Heart left ventricle (tissue), 16 donors: ENCODE data around the gene TMEM107. TPM values are rescaled to one million over a fixed set of nuclear protein-coding genes. Genes with fewer than 3 reads are reported as not detected.
A peak's percentile ranks its signal among the peaks of the same experiment; 100 is the strongest.

Experiments
- ATAC-seq, 4 donors: fragments of 200-7000 bp; cut with Tn5 transposase; one replicate each; pipeline ENCODE4 v1.9.1; 2020 to 2022; ENCODE audit warnings: moderate library complexity in 4 of 4, mild to moderate bottlenecking in 3 of 4, moderate number of reproducible peaks in 1 of 4
- DNase-seq, 5 donors: peaks; one replicate each; pipeline ENCODE4 v3.0.0-alpha.2; 2020
- H3K27ac ChIP-seq, 12 donors: fragments of 200-600 bp; sonication (generic) in 4 of 12; one replicate each; pipeline versions ENCODE4 v1.5.0 to v1.8.0; 2016 to 2022; ENCODE audit warnings: mild to moderate bottlenecking in 2 of 12
- H3K27me3 ChIP-seq, 9 donors: fragments of 200-600 bp; sonication (generic) in 2 of 9; one replicate each; pipeline versions ENCODE4 v1.5.1 to v1.8.0; 2016 to 2022; ENCODE audit warnings: mild to moderate bottlenecking in 3 of 9
- H3K36me3 ChIP-seq, 9 donors: fragments of 200-600 bp; sonication (generic) in 2 of 9; one replicate each; pipeline versions ENCODE4 v1.5.0 to v1.8.0; 2018 to 2022; ENCODE audit warnings: mild to moderate bottlenecking in 2 of 9
- H3K4me1 ChIP-seq, 12 donors: fragments of 200-600 bp; sonication (generic) in 4 of 12; one replicate each; pipeline versions ENCODE4 v1.5.0 to v1.8.0; 2016 to 2022; ENCODE audit warnings: mild to moderate bottlenecking in 3 of 12
- H3K4me3 ChIP-seq, 12 donors: fragments of 200-600 bp; sonication (generic) in 4 of 12; one replicate each; pipeline versions ENCODE4 v1.5.0 to v1.8.0; 2017 to 2022; ENCODE audit warnings: mild to moderate bottlenecking in 9 of 12, moderate library complexity in 4 of 12
- H3K9me3 ChIP-seq, 12 donors: fragments of 200-600 bp; sonication (generic) in 4 of 12; one replicate each; pipeline versions ENCODE4 v1.5.0 to v1.8.0; 2016 to 2022; ENCODE audit warnings: mild to moderate bottlenecking in 1 of 12
- CTCF ChIP-seq, 12 donors: fragments of 200-600 bp; sonication (generic) in 4 of 12; IDR thresholded peaks; one replicate each; pipeline versions ENCODE4 v1.5.0 to v1.8.0; 2018 to 2022; ENCODE audit warnings: antibody characterized with exemption in 12 of 12, mild to moderate bottlenecking in 5 of 12
- POLR2A ChIP-seq, 2 donors: fragments of 450-650 bp; IDR thresholded peaks; one replicate each; pipeline ENCODE4 v1.6.1; 2017; ENCODE audit warnings: antibody characterized with exemption in 2 of 2, mild to moderate bottlenecking in 2 of 2, moderate library complexity in 2 of 2
- WGBS, 4 donors: extraction: QIAGEN DNeasy Blood & Tissue Kit in 2 of 4; methylation state at CpG; one replicate each; pipeline versions ENCODE4 v1.1.5 to v1.1.7; 2013 to 2018; 5-methylcytosine and 5-hydroxymethylcytosine counted together
- intact Hi-C, 10 donors: fragments of 100-400 bp; cut with DNase I; formaldehyde crosslinking; loops; one replicate each; pipeline versions ENCODE4 v1.11.1 to v1.14.2; 2022
- polyA plus RNA-seq, 2 donors: library from polyadenylated mRNA; stranded (reverse); fragments of 200-250 nt; gene quantifications; one replicate each; pipeline ENCODE4 v1.2.3, GENCODE V29; 2013
- total RNA-seq, 9 donors: library from RNA; depleted of rRNA in 2 of 9; stranded (reverse); fragments of >200 nt in 2 of 9; fragmentation: NEBNext Ultra II Directional in 3 of 9; extraction: Animal tissue kit (Norgen Biotek cat#: 25700) in 3 of 9; gene quantifications; one replicate each; pipeline versions ENCODE4 v1.1.0 to v1.2.4, GENCODE V29; 2016 to 2023
- donor health status: ischemic (EF 13 %, LVEDD 7.1; RV severe dilation, severe dysfunction).
- donor health status: healthy with polysubstance abuse.
- donor health status: DM: no; HTN: yes; CAD: no.
- donor health status: DM: no; HTN: no; CAD: no.
- donor health status: ischemic (EF 25% LVEDD 6.9; RV normal size, moderate dysfunction).
- donor health status: ischemic (EF 25% LVEDD 5.7; RV mildly dilated, moderate dysfunction).
- donor health status: healthy.
- donor health status: DM: yes; HTN: yes; CAD: no.
- donor health status: ischemic (EF 35%, LVEDD 5.7; RV mildly dilated, moderate dysfunction).
- donor health status: nonischemic (EF 11% LVEDD 7.7; RV severe dilation, severe dysfunction).
- donor health status: DM: yes; HTN: yes; CAD: no.
- donor health status: PGD.
- donor health status: ischemic (EF 29% LVEDD 5.4; RV normal size, mild dysfunction).
- donor health status: nonischemic (EF 23%, LVEDD 6.1; RV moderate dilation, normal function).

The TMEM107 gene
- total and polyA plus RNA-seq, 11 donors = 3.8 to 16.4 (median 8.4) TPM

GRCh38 chr17:8166731-8167130 is 9.4 kb downstream of the TMEM107 start:
- Histone ChIP-seq H3K4me3 (no peak overlapping the region), H3K27ac (no peak overlapping the region), H3K4me1 (peaks cover 10 to 26% (median 23%) of the 10 kb centered on the region in 12 donors), H3K9me3 (no peaks in the 10 kb centered on the region), H3K27me3 (no peaks in the 10 kb centered on the region), H3K36me3 (peaks cover 0 to under 1% (median 0%) of the 10 kb centered on the region in 9 donors)
- intact Hi-C loops = no loop called here
- no peak for TF ChIP-seq POLR2A (IDR thresholded peaks at IDR 0.05)
- no peak for ATAC-seq
- WGBS, 4 donors = 93 to 100% (median 96%) methylated on average over 6 of the region's 6 CpGs
- DNase-seq = peak in 2 of 5 donors; percentile 9 to 28

GRCh38 chr17:8164815-8165131 is 11.4 kb downstream of the TMEM107 start:
- TF ChIP-seq POLR2A (IDR thresholded peaks at IDR 0.05) (no peak), CTCF (IDR thresholded peaks at IDR 0.05) (no peak)
- Histone ChIP-seq H3K9me3 (no peaks in the 10 kb centered on the region), H3K4me1 (peaks cover 19 to 44% (median 36%) of the 10 kb centered on the region in 12 donors), H3K27me3 (no peaks in the 10 kb centered on the region), H3K4me3 (peak overlapping the region in 3 of 12 donors; percentile 20 to 98 (median 30)), H3K27ac (peak overlapping the region; percentile 95 to 100 (median 100)), H3K36me3 (peaks cover 0 to 20% (median 15%) of the 10 kb centered on the region in 9 donors)
- WGBS, 4 donors = 52 to 64% (median 58%) methylated on average over 6 of the region's 6 CpGs
- intact Hi-C loops = loop anchor here in 3 of 10 donors (5.0 kb wide), 1 partner anchor 42 kb away; the partner anchor contains the start of gene HES7 (in 3 of the 3)
- DNase-seq (peak in 2 of 5 donors; percentile 31 to 38), ATAC-seq (no peak)

- Histone ChIP-seq H3K27me3 (no peaks in the 10 kb centered on the region), H3K9me3 (no peaks in the 10 kb centered on the region), H3K4me3 (peak overlapping the region in 7 of 12 donors; percentile 16 to 99 (median 30)), H3K27ac (peak overlapping the region; percentile 95 to 100 (median 100)), H3K36me3 (peaks cover 0 to 26% (median 20%) of the 10 kb centered on the region in 9 donors), H3K4me1 (peaks cover 19 to 47% (median 37%) of the 10 kb centered on the region in 12 donors)
- DNase-seq = peak; percentile 87 to 94 (median 90)
- ATAC-seq = peak; percentile 80 to 91 (median 82)
- intact Hi-C loops = loop anchor here in 3 of 10 donors (5.0 kb wide), 1 partner anchor 42 kb away; the partner anchor contains the start of gene HES7 (in 3 of the 3)
- 14 to 23% (median 20%) methylated on average over 9 to 13 of the region's 13 CpGs for WGBS, 4 donors
- TF ChIP-seq POLR2A (IDR thresholded peaks at IDR 0.05) (peak in 1 of 2 donors; percentile 52), CTCF (IDR thresholded peaks at IDR 0.05) (no peak)
These were observed 12.0 kb downstream of the TMEM107 start for GRCh38 chr17:8163978-8164814.

GRCh38 chr17:8162997-8163977 is 12.9 kb downstream of the TMEM107 start:
- peak in 3 of 4 donors; percentile 2 to 16 (median 4) for ATAC-seq
- Histone ChIP-seq H3K4me1 (peaks cover 20 to 56% (median 42%) of the 10 kb centered on the region in 12 donors), H3K27ac (peak overlapping the region; percentile 95 to 100 (median 100)), H3K36me3 (peaks cover 0 to 32% (median 22%) of the 10 kb centered on the region in 9 donors), H3K9me3 (no peaks in the 10 kb centered on the region), H3K4me3 (peak overlapping the region; percentile 82 to 100 (median 99)), H3K27me3 (no peaks in the 10 kb centered on the region)
- peak in 3 of 5 donors; percentile 30 to 65 (median 44) for DNase-seq
- TF ChIP-seq POLR2A (IDR thresholded peaks at IDR 0.05) = no peak
- no peak for TF ChIP-seq CTCF (IDR thresholded peaks at IDR 0.05)
- 6 to 16% (median 9%) methylated on average over 20 to 55 of the region's 55 CpGs for WGBS, 4 donors
- intact Hi-C loops = loop anchor here in 3 of 10 donors (1.0 to 5.0 kb wide), 2 partner anchors 25 to 41 kb away; partner anchors contain the start of gene HES7 (in 3 of the 3)
